Measurements from ENCODE around the gene ARNT2.

Gene ARNT2

DNA sequence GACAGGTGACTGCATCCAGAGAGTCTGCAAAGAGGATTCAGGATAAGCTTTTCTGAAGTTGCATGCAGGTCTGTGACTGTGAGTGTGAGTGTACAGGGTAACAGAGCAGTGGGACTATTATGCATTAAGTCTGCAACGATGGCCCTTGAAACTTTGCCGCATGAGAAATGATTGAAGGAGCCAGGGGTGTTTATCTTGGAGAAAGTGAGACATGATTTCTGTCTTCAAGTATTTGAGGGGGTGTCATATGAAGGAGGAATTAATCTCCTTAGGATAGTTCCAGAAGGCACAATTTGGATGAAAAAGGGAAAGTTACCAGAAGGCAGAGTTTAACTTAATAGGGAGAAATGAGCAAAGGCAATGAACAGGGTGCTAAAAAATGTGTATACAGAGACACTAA lies 119.6 kb downstream of the ARNT2 start:
- DNase-seq, result no peak

DNA sequence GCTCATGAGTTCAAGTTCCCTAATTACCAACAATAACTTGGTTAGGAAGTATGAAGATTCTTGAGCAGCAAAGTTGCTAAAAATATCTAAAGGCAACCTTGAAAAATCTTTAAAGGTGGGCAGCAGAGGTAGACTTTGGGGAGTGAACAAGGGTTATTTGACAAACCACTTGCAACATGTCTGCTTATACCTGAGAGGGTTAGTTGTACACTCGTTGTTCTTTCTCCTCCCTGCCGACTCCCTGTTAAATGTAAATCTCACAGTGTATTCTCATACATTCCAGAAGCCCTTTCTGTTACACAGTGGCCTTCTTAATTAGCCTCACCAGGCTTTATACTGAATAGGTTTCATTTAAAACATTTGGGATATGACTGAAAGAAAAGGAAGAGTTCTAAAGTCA lies 121.7 kb downstream of the ARNT2 start:
- no peak for DNase-seq

DNA sequence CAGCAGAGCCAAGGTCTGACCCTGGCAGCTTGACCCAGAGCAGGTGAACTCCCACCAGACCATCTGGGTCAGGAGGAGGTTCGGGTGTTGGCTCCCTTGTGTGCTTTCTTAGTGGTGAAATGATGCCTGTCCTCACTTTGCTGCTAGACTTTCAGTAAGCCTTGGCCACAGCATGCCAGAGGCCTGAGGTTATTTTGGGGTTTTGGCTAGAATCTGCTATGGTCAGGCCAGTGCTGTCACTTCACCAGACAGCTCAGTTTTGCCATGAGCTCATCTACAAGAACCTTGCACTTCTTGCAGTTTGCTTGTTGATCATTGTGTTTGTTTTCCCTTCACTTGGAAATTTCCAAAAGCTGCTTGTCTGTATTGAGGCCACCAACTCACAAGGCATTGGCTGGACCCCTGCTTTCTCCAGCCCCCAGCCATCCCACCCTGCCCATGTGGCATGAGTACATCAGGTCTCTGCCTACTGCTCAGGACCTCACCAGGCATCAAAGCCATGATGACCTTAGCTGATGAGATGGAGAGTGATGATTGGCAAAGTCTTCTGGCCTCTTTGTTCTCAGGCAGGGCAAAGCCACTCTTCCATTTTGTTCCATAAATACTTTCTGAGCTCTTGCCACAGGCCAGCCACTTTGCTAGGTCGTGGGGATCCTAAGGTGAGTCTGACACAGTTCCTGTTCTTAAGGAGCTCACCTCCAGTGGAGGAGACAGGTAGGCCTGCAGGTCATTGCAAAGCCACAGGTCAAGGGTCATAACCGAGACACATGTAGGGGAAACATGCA lies 122.6 kb downstream of the ARNT2 start:
- DNase-seq, result no peak

GRCh38 chr15:80527406-80527805 lies 123.2 kb downstream of the ARNT2 start:
- DNase-seq, result no peak

GRCh38 chr15:80527961-80528360 lies 123.8 kb downstream of the ARNT2 start:
- no peak for DNase-seq

GRCh38 chr15:80530737-80531365 lies 126.7 kb downstream of the ARNT2 start:
- DNase-seq, result no peak

- no peak for DNase-seq
These were observed 127.2 kb downstream of the ARNT2 start for GRCh38 chr15:80531388-80531787.

DNA sequence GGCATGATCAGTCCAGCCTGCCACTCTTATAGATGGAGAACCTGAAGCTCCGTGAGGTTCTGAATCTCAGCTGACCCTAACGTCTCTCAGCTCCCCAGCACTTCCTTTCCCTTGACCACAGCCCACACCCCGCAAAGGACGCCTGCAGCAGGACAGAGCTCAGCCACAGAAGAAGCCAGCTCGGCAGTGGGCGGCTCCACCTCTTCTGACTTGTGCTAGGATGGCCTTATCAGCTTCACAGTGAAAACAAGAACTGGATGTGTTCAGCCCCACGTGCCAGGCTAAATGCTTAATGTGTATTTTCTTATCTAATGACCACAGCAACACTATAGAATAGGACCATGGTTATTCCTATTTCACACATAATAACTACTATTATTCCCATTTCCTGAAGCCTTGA lies 127.6 kb downstream of the ARNT2 start:
- DNase-seq, result no peak

GRCh38 chr15:80533790-80534333 lies 129.7 kb downstream of the ARNT2 start:
- no peak for DNase-seq

DNA sequence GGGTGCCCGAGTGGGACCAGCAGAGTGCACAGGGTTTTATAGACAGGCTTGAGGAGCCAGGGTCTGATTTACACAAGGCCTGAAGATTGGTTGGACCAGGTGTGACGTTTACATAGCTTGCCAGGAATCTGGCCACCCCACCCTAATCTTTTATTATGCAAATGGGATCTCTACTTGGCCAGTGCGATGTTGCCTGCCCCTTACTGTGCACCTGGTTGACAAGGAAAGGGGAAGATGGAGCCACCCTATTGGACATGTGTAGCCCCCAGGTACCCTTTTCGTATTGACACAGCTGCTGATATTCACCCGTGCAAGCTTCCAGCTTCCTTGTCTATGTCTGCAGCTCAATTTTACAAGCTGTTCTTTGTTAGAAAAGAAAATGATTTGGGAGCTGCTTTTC lies 132.0 kb downstream of the ARNT2 start:
- peak; percentile 91 to 98 for DNase-seq

DNA sequence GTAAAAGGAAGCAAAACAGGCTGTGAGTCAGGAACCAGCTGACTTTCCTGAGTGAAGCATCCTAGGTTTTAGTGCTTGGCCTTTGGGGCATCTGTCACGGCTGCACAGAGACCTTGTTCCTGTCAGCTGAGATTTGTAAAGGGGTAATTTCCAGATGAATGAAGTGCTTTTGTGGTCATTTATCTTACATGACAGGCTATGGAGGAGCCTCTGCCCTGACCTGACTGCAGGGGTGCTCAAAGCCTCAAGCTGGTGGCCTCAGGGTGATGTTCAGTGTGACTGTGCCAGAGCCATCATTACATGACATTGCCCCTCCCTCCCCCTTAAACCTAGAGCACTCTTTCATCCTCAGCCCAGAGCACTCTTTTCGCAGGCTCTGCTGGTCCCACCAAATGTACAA lies 132.5 kb downstream of the ARNT2 start:
- peak; percentile 51 to 85 for DNase-seq

- no peak for DNase-seq
These were observed 140.9 kb downstream of the ARNT2 start for GRCh38 chr15:80545078-80545477.

DNA sequence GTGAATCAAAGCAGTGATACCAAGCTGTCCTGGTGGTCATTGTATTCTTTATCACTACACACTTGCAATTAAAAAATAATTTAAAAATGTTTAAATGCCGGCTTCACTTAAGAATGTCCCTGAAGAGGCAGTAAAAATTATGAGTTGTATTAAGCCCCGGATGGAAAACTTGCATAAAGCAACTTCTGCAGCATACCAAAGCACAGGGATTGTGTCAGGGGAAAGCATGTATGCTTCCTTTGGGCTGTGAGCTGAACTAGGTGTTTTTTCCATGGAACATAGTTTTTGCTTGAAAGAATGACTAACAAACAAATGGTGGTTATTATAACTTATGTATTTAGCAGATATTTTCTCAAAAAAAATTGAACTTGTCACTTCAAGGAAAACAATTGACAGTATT lies 143.1 kb downstream of the ARNT2 start:
- no peak for DNase-seq

GRCh38 chr15:80549191-80549590 lies 145.0 kb downstream of the ARNT2 start:
- no peak for DNase-seq

DNA sequence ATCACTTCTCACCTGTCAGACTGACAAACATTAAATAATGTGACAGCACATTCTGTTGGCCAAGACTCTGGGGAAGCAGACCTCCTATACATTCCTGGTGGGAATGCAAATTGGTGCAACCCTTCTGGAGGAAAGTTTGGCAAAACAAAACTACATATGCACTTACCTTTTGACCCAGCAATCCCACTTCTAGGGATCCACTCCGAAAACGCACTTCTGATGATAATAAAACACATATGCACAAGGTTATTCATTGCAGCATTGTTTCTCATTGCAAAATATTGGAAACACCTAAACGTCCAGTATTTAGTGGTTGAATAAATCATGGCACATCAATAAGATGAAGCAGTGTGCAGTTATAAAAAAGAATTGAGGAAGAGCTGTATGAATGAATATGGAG lies 145.5 kb downstream of the ARNT2 start:
- no peak for DNase-seq

GRCh38 chr15:80550219-80550907 lies 146.2 kb downstream of the ARNT2 start:
- no peak for DNase-seq

DNA sequence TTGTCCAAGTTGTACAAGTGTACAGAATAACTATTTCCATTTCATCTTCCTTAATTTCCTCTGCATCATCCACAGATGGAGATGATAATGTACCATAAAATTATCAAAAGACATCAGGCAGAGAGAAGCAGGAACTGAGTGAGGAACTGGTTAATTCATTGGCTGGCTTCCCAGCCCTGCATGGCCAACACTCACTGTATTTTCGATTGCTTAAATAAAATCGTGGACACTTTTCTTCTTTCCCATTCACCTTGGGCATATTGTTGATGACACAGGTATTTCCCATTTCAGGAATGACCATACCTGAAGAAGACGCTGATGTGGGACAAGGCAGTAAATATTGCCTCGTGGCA lies 146.7 kb downstream of the ARNT2 start:
- peak in 1 of 2 experiments; percentile 21 for DNase-seq

DNA sequence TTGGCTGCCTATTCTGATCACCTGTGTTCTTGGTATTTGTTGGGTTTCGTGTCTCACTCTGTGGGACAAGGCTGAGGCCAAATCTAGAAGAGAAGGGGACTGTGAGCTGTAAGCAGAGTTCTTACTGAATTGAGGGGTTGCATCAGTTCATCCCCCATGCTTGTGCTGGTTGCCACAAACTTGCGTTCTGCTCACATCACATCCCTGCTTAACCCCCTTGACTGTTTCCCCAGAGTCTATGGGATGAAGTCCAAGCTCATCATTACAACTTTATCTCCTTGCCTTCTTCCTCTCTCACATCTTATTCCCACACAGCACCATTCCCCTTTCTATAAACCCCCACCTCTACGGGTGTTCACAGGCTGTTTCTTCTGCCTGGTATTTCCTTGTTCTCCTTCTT lies 147.2 kb downstream of the ARNT2 start:
- no peak for DNase-seq

- no peak for DNase-seq
These were observed 150.4 kb downstream of the ARNT2 start for GRCh38 chr15:80554560-80554959.

GRCh38 chr15:80556694-80557367 lies 152.6 kb downstream of the ARNT2 start:
- DNase-seq, result no peak

- no peak for DNase-seq
These were observed 153.5 kb downstream of the ARNT2 start for GRCh38 chr15:80557441-80558234.

GRCh38 chr15:80558631-80559319 lies 154.6 kb downstream of the ARNT2 start:
- no peak for DNase-seq
